GM18868 (cell line): ENCODE results near the gene SPRTN.
A peak's percentile ranks its signal among the peaks of the same experiment; 100 is the strongest.
"Not testable (repeated sequence)": the region's sequence is repeated elsewhere in the genome, so short reads cannot be mapped to it uniquely, and the experiment has no call there.

Experiments used
- ATAC-seq: cut with Tn5 transposase; IDR thresholded peaks from one replicate; pipeline ENCODE4 v1.9.1; 2021; ENCODE audit warnings: mild to moderate bottlenecking, moderate library complexity; ENCODE audit not compliant: unreplicated experiment

The SPRTN gene

GRCh38 chr1:231335663-231336602 is 2.2 kb upstream of the SPRTN start:
- ATAC-seq = no peak

GRCh38 chr1:231337043-231337471 is 1.0 kb upstream of the SPRTN start:
- no peak for ATAC-seq

- ATAC-seq = peak; percentile 72
Measured at GRCh38 chr1:231337472-231338269, 422 bp upstream of the SPRTN start, which contains the start of gene EXOC8. TSS of gene EXOC8 (minus strand) at chr1:231337852. CDS start at chr1:231337745, 107 bp downstream.

- ATAC-seq = no peak
Measured at GRCh38 chr1:231340328-231341013, 2.4 kb downstream of the SPRTN start.

GRCh38 chr1:231347961-231348360 is 9.9 kb downstream of the SPRTN start:
- no peak for ATAC-seq

GRCh38 chr1:231348442-231348841 is 10.3 kb downstream of the SPRTN start:
- no peak for ATAC-seq

GRCh38 chr1:231348856-231349255 is 10.8 kb downstream of the SPRTN start:
- not testable (repeated sequence) for ATAC-seq

GRCh38 chr1:231351816-231352215 is 13.7 kb downstream of the SPRTN start:
- ATAC-seq = no peak

GRCh38 chr1:231353086-231353485 is 15.0 kb downstream of the SPRTN start:
- no peak for ATAC-seq

GRCh38 chr1:231354330-231355020 is 16.4 kb downstream of the SPRTN start:
- no peak for ATAC-seq

GRCh38 chr1:231355171-231355570 is 17.1 kb downstream of the SPRTN start:
- no peak for ATAC-seq

- ATAC-seq = peak; percentile 16
Measured at GRCh38 chr1:231357187-231357772, 19.2 kb downstream of the SPRTN start.

- ATAC-seq = peak; percentile 83
Measured at GRCh38 chr1:231357831-231358354, 19.8 kb downstream of the SPRTN start.

- no peak for ATAC-seq
Measured at GRCh38 chr1:231359113-231359512, 21.0 kb downstream of the SPRTN start.

- no peak for ATAC-seq
Measured at GRCh38 chr1:231362325-231362724, 24.2 kb downstream of the SPRTN start.

GRCh38 chr1:231363624-231364023 is 25.5 kb downstream of the SPRTN start:
- no peak for ATAC-seq

GRCh38 chr1:231364192-231364591 is 26.1 kb downstream of the SPRTN start:
- no peak for ATAC-seq

- no peak for ATAC-seq
Measured at GRCh38 chr1:231369282-231369681, 31.2 kb downstream of the SPRTN start.

- ATAC-seq = no peak
Measured at GRCh38 chr1:231372501-231372900, 34.4 kb downstream of the SPRTN start.

- no peak for ATAC-seq
Measured at GRCh38 chr1:231374394-231374793, 36.3 kb downstream of the SPRTN start.
